HG02852 (cell line): ENCODE data around the gene HM13.
"Not testable (repeated sequence)": the region's sequence is repeated elsewhere in the genome, so short reads cannot be mapped to it uniquely, and the experiment has no call there.

Experiments
- ATAC-seq: cut with Tn5 transposase; IDR thresholded peaks from one replicate; pipeline ENCODE4 v1.9.1; 2021; ENCODE audit warnings: mild to moderate bottlenecking, moderate library complexity; ENCODE audit not compliant: unreplicated experiment

Gene HM13

DNA sequence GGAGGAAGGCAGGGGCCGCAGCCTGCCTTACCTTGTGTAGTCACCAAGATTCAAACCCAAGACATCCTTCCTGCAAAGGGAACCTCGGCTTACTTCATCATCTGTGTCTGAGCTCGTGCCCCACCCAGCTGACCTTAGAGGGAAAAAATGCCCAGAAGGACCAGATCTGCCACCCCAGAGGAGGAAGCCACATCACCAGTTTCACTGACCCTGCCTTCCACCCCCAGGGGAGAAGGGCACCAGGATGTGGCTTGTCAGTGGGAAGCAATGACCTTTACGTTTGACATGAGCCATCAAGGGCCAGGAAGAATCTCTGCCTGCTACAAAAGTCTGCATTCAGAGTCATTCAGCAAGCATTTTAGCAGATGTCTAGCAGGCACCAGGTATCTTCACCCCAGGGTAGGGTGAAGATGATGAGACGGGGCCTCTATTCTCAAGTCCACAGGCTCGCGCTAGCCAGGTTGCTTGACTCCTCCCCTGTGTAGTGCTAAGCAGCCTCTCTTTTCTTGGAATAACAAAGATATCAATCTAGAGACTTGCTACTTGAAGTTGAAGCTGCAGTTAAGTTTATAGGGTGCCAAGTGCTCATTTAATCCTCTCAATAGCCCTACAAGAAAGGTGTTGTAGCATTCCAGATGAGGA is 28.1 kb downstream of the HM13 start:
- ATAC-seq: no peak

DNA sequence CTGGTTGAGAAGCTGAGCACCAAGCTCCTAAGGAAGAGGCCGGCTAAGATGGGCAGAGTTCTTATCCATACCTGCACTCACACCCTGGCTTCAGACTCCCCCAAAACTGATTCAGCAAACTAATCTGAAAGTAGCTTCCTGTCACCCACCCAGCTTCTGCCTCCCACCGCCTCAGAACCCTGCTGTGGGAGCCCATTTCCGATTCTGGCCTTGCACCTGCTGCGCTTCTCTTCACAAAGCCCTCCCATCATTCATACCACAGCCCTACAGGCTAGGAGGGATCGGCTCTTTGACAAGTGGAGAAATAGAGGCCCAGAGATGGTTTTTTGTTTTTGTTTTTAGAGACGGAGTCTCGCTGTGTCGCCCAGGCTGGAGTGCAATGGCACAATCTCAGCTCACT is 28.7 kb downstream of the HM13 start:
- no peak for ATAC-seq

DNA sequence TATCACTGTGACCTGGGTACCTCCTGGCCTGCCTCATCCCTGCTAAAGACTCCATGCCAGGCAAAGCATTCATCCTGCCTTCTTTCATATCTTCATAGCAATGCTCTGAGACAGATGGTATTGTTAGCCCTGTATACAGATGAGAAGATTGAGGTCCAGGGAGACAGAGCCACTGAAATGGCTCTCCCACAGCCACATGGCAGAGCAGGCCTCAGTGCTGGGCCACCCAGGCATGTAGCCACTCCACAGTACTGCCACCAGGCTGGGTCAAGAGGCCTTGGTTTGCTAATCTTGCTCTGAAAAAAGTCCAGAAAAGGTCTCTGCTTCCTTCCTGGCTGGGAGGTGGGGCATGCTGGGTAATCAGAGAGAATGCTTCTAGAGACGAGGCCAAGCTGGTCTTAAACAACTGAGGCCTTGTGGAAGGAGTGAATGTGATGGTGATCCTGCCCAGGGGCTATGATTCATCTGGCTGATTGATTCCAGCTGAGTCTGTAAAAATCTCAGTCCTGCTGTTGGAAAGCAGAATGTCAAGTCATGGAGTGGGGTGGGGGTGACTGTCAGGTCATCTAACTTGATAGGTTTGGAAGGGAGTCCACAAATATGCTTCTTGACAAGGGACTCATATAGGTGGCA is 29.8 kb downstream of the HM13 start:
- ATAC-seq: no peak

DNA sequence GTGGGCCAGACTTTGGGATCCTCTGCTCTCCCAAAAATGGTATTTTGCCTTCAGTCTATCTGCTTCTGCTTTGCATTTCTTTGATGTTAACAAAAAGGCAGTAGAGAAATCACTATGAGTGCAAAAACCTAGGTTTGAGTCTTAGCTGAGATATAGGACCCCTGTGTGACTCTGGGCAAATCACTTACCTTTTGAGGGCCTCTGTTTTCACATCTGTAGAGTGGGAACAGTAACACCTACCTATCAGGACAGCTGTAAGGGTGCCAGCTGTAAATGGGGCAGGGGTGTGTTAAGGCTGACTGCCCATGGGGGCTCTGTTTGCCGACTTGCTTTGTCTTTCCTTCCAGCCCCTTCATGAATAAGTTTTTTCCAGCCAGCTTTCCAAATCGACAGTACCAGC is 30.4 kb downstream of the HM13 start:
- ATAC-seq: no peak

DNA sequence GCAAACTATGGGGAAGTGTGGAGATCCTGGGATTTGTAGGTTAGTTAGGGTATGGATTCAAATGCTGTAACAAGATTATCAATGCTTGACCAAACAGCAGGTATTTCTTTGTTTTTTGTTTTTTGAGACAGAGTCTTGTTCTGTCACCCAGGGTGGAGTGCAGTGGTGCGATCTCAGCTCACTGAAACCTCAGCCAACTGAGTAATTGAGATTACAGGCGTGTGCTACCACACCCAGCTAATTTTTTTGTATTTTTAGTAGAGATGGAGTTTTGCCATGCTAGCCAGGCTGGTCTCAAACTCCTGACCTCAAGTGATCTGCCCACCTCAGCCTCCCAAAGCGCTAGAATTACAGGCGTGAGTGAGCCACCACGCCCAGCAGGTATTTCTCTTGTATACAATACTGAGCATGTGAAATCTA is 31.4 kb downstream of the HM13 start:
- not testable (repeated sequence) for ATAC-seq

DNA sequence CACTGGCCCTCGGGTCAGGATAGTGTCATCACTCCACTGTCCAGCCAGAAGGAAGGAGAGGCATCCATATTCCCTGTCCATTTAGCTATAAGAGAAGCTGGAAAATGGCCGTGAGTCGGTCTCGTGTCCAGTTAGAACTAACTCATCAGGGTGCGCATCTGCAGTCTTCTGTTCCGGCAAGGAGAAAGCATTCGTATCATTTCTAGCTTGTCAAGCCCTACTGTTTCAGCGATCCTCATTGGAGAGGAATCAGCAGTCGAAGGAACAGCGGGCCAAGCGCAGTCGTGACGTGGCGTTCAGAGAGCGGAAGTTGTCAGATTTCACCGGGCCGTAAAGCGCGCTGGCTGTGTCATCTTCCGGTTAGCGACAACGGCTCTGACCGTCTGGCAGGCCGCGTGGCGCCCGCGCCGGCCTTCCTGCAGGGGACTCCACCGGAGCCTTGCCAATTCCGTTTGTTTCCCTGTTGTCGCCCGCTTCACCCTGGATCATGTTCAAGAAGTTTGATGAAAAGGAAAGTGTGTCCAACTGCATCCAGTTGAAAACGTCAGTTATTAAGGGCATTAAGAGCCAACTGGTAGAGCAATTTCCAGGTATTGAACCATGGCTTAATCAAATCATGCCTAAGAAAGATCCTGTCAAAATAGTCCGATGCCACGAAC is 32.9 kb downstream of the HM13 start:
- peak; percentile 82 for ATAC-seq

DNA sequence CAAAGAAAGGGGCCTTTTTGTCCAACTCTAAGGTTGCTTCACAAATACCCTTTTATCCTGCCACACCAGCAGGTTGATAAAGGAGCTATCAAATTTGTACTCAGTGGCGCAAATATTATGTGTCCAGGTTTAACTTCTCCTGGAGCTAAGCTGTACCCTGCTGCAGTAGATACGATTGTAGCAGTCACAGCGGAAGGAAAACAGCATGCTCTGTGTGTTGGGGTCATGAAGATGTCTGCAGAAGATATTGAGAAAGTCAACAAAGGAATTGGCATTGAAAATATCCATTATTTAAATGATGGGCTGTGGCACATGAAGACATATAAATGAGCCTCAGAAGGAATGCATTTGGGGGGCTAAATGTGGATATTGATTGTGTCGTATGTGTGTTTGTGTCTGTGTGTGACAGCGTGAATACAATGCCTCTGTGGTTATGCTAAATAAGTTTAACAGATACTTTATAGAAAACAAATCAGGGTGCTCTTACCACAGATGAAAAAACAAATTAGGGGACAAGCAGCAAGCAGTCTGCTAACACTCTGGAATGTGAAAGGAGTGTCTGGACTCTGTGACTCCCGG is 33.6 kb downstream of the HM13 start:
- ATAC-seq: no peak

DNA sequence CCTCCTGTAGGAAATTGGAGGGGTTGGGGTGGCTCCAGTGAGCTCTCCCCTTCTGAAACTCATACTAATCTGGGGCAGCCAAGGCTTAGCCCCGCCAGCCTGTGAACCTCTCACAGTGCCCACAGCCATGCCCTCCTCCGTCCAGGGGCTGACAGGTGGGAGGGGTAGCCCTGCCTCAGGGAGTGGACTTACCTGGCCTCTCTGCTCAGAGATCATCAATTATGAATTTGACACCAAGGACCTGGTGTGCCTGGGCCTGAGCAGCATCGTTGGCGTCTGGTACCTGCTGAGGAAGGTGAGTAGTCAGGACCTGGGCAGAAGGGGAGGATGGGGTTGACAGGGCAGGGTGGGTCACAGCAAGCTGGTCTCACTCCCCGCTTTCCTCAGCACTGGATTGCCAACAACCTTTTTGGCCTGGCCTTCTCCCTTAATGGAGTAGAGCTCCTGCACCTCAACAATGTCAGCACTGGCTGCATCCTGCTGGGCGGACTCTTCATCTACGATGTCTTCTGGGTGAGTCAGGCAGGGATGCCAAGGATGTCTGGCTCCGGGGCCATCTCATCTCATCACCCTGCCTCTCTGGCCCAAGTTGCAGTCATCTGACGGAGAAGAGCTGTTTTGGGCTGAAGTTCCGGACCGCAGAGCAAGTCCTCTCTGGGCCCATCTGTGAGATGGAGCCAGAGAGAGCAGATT is 34.7 kb downstream of the HM13 start:
- ATAC-seq: no peak

DNA sequence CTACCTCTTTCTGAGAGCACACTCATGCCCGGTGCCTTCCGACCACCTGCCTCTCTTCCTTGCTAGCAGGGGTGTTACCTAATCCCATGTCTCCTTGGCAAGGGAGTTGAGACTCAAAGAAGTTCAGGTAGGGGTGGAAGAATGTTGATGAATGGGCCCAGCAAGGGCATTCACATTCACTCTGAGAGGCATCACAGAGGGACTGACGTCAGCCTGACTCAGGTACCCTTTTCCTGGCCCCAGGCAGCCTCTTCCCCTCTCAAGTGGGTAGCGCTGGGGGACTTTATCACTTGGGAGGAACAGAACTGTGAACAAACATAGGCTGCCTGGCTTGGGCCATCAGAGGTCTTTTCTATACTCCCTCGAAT is 35.3 kb downstream of the HM13 start:
- ATAC-seq: no peak

DNA sequence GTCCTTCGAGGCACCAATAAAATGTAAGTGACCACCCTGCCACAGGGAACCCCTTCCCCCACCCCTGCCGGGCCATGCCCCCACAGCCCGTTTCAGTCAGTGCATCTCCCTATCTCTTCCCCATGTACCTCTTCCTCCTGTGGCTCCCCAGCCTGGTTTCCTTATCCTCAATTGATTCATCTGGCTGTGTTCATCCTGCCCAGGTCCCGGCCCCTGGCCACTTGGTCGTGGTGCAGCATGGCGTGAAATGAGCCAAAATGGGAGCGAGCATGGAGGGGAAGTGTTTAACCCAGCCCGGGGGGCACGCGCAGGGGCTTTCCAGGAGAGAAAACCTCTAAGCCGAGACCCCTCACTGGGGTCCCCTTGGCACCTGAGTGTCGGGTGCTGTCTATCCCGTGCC is 35.9 kb downstream of the HM13 start:
- ATAC-seq: no peak

DNA sequence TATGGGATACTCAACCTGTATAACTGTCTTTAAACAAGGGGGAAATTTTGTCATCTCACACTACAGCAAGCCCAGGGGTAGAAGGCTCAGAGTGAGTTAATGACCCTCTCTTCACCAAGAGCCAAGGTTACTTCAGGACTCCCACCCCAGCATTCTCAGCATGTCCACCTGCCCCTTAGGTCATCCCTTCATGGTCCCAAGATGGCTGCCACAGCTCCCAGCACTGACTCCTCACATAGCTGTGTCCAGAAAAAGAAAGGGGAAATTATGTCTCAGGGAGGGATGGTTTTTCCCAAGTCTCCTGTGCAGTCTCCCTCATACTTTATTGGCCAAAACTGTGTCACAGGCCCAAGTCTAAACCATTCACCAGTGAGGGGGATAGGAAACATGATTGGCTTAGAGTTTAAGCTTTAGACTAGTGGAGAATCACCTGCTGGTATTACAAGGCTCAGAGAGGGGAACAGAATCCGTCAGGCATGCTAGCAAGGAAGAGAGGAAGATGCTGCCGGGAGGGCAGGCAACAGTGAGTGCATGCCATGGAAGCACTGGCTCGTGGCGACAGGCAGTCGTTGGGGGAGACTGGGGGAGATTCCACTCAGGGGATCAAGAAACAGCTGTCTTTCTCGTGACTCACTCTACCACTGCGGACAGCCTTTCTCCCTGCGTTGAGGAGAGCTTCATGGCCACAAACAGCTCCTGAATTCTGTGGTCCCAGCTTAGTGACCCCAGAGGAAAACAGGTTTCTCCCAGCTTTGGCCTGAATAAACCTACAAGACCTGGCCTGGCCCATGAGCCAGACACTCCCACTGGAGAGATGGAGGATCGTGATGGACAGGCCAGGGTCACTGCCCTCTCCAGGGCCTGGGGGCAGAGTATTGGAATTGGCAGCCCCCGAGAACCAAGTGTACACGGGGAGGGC is 37.2 kb downstream of the HM13 start:
- no peak for ATAC-seq

DNA sequence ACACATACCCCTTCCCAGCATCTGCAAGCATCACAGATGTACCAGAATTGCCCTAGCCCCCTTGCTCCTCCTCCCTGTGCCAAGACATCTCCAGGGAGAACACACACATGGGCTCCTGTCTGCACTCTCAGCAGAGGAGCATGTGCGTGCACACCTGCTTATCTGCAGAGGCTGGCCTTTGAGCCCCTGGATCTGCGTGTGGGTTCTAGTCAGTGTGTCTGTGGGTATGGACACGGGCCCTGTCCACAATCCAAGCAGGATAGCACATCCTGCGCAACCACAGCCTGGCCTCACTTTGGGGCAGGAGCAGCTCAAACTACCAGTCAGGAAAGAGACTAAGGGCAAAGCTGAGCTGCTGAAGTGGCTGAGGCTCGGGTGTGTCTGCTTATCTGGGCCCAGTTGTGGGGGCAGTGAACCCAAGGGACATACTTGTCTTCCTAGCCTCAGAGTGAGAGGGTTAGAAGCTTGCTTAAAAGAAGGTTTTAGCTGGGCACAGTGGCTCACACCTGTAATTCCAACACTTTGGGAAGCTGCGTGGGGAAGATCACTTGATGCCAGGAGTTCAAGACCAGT is 41.0 kb downstream of the HM13 start:
- no peak for ATAC-seq

DNA sequence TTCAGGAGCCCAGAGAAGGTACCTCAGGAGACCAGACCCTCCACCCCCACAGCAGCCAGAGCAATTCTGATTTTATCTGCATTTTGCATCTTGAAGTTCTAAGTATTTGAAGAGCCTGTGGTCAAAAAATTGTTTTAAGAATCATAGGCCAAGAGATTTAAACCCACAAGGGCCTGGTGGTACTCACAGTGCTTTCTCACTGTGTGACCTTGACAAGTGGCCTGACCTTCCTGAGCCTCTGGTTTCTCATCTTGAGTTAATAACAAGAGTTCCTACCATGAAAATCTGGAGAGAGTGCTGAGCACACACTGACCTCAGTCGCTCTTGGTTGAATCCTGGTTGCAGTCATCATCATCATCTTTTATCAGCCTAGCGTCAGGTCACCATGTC is 45.5 kb downstream of the HM13 start:
- ATAC-seq: no peak

DNA sequence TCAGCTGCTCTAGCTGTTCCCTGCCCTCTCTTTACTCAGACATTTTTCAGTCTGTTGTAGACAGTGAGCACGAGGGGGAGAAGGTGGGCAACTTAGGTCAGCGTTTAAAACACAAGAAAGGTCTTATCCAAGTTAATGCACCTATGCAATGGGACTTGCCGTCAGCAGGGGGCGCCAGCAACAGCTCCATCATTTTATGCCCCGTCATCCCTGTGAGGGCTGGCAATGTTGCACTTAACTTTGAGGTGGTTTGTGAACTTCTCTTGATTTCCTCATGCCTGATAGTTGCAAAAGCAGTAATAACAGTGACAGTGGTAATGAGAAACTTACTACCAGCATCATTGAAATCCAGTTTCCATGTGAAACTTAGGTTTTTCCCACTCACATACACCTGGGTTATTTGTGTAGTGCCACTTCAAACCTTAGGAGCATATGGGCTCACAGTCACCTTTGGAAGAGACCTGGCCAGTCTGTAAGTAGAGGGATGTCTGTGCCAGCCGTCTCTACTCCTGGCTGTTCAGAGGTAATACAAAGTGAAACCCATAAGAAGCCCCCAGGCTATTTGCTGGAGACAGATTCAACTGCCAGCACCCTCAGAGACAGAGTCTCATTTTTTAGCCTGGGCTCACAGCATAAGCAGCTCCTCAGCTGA is 46.0 kb downstream of the HM13 start:
- ATAC-seq: no peak

DNA sequence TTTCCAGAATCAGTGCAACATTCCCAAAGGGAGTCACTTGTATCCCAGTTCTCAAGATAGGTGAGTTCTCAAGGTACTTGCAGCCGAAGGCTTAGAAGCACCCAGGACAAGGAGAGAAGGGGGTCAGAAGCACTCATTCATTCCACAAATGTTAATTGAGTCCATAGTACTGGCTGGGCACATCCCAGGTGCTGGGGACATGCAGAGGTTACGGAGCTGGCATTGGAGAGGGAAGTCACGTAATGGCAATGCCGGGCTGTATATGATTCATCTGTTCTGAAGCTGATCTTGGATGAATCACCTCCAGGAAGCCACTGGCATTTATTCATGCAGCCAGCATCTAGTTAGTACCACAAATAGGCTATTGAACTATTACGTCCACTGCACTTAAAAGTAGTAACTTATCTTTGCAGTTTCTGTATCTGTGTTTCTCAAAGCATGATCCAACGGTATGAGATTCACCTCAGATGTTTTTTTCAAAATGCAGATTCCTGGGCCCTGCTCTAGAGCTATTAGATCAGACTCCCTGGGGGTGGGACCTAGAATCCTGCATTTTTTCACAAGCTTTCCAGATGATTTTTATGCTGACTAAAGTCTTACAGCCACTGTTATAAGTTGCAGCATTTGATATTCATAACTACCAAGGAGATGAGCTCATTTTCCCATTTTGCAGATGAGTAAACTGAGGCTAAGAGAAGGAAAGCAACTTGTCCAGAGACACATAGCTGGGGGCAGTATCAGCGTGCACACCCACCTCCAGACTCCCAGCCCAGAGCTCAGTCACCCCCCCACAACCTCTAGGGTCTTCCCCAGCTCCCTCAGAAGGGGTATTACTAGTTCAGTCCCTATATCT is 46.7 kb downstream of the HM13 start:
- no peak for ATAC-seq

DNA sequence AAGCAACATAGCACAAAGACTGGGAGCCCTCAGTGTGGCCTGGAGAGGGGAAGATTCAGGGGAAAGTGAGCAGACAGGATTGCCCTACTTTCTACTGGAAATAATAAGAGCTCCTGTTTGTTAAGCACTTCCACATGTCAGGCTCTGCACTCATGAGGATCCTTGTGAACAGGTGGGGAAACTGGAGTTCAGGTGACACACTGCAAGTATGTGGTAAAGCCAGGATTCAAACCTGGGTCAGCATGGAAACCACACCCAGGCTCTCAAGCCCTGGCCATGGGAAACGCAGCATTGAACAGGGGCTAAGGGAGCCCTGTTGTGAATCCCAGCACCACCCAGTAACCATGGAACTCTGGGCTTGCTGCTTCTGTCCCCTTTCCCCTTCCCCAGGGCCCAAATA is 48.0 kb downstream of the HM13 start:
- no peak for ATAC-seq

DNA sequence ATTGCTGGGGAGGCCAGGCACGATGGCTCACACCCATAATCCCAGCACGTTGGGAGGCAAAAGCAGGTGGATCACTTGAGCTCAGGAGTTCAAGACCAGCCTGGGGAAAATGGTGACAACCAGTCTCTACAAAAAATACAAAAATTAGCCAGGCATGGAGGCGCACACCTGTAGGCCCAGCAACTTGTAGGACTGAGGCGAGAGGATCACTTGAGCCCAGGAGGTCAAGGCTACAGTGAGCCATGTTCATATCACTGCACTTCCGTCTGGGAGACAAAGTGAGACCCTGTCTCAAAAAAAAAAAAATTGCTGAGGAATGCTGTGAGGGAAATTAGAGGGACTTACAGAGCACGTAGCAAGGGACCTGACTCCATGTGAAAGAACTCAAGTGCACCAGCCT is 50.0 kb downstream of the HM13 start:
- ATAC-seq: no peak

DNA sequence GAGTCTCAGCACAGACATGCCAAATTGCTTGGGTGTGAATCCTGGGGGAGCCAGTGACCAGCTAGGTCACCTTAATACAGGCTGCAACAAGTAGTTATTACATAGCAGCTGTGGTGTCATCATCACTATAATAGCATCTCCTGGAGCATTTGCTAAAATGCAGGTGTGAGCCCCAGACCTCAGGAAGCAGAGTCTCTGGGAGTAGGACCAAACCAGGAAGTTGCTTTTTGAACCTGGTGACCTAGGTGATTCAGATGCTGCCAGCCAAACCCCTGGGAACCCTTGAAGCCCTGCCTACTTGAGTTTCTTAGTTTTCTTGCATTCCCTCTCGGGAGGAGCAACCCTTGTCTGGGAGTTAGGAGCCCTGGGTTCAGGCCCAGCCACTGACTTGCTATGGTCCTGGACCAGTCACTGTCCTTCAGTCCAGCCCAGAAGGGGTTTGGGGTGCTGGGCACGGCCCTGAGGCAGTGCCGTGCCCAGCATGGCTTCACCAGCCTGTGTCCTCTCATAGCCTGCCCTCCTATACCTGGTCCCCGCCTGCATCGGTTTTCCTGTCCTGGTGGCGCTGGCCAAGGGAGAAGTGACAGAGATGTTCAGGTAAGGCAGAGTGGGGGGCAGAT is 51.6 kb downstream of the HM13 start:
- no peak for ATAC-seq

DNA sequence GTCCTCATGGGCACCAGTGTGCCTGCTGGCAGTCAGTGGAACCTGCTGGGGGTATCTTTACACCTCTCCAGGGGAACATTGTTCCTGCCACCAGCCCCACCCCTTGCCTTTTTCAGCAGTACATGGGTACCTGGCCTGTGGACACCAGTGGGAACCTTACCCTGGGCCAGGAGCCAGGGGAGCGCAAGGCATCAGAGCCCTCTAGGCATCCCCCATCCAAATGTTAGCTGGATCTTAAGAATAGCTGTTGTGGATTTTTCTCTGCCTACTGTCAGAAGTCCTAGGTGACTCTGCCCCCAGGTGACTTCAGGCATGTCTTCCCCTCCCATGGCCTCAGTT is 52.0 kb downstream of the HM13 start:
- ATAC-seq: no peak
